Measurements from ENCODE around the gene LYL1. TPM values are rescaled to one million over a fixed set of nuclear protein-coding genes. Genes with fewer than 3 reads are reported as not detected.
A peak's percentile ranks its signal among the peaks of the same experiment; 100 is the strongest.

Gene LYL1
- total RNA-seq, 1 experiment from 2014 or later, result 0.23 TPM

DNA sequence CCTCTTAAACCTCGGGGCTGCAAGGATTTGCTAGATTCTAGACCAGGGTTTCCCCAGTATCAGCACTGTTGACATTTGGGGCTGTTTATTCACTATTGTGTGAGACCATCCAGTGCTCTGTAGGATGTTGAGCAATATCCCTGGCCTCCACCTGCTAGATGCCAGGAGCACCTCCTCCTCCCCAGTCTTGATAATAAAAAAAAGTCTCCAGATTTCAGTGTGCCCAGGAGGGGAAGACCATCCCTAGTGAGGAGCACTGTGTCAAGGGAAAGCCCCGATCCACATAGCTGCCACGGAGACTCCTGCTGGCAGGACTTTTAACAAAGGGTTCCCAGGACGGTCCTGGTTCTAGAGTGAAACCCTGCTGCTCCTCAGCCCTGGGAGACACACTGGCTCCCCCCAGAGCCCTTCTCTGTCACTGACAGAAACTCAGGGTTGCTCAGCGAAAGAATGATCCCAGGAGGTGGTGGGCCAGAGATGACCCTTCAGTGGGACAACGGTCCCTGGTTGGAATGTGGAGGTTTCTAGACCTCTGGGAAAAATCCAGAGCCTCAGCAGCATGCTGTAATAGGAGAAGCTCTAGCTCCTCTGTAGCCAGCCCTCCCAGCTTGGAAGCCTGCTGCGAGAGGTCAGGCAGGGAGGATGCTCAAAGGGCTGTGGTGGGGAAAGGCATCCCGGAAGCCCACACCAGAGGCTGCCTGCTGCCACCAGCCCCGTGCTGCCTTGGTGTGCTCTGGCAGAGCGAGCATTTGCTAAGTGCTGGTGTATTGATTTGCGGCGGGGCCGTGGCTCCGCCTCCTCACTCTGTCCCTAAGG lies 20.3 kb downstream of the LYL1 start:
- POLR2A ChIA-PET, result no interaction called here
- Histone ChIP-seq H3K36me3 (ENCODE audit: control insufficient read depth, insufficient read depth, low read length) (no peaks in the 10 kb centered on the region), H3K4me3 (ENCODE audit: low read depth in 2 of 2, low read length in 2 of 2) (no peak overlapping the region), H3K9me3 (ENCODE audit: control insufficient read depth, insufficient read depth, low read depth, low read length) (no peaks in the 10 kb centered on the region), H3K27ac (ENCODE audit: low read length) (no peak overlapping the region), H3K27me3 (ENCODE audit: control insufficient read depth, insufficient read depth, low read length) (no peaks in the 10 kb centered on the region), H3K4me1 (ENCODE audit: control insufficient read depth, insufficient read depth, low read length) (peaks cover 7% of the 10 kb centered on the region)
- no peak for DNase-seq (ENCODE audit: low read depth, low spot score)
- peak; percentile 77 for ATAC-seq
- intact Hi-C loops (cut with micrococcal nuclease; ENCODE audit: unreplicated experiment) (no loop called here), in situ Hi-C loops (cut with HindIII; ENCODE audit: low pct_unique_long_range_greater_than_20kb, low sequenced_read_pairs) (no loop called here)
- no peak for TF ChIP-seq POLR2AphosphoS5 (IDR thresholded peaks at IDR 0.05; ENCODE audit: low read depth, low read length)
- TF ChIP-seq TCF7L2 (IDR thresholded peaks at IDR 0.05; ENCODE audit: low read depth, low read length), result no peak
- no peak for TF ChIP-seq SIN3A (IDR thresholded peaks at IDR 0.05; ENCODE audit: borderline replicate concordance, insufficient read depth, low read depth, low read length)
- TF ChIP-seq, protein P1, sequence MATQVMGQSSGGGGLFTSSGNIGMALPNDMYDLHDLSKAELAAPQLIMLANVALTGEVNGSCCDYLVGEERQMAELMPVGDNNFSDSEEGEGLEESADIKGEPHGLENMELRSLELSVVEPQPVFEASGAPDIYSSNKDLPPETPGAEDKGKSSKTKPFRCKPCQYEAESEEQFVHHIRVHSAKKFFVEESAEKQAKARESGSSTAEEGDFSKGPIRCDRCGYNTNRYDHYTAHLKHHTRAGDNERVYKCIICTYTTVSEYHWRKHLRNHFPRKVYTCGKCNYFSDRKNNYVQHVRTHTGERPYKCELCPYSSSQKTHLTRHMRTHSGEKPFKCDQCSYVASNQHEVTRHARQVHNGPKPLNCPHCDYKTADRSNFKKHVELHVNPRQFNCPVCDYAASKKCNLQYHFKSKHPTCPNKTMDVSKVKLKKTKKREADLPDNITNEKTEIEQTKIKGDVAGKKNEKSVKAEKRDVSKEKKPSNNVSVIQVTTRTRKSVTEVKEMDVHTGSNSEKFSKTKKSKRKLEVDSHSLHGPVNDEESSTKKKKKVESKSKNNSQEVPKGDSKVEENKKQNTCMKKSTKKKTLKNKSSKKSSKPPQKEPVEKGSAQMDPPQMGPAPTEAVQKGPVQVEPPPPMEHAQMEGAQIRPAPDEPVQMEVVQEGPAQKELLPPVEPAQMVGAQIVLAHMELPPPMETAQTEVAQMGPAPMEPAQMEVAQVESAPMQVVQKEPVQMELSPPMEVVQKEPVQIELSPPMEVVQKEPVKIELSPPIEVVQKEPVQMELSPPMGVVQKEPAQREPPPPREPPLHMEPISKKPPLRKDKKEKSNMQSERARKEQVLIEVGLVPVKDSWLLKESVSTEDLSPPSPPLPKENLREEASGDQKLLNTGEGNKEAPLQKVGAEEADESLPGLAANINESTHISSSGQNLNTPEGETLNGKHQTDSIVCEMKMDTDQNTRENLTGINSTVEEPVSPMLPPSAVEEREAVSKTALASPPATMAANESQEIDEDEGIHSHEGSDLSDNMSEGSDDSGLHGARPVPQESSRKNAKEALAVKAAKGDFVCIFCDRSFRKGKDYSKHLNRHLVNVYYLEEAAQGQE (IDR thresholded peaks at IDR 0.05; ENCODE audit: insufficient read depth in 1 of 2, low read depth in 2 of 2, low read length in 1 of 2), result no peak
- no peak; the same call in 1 of the 2 replicates for TF ChIP-seq CTCF (IDR thresholded peaks at IDR 0.05)
- CTCF ChIA-PET, result no interaction called here
- no TSS peak for BruUV-seq (replicated peaks)

DNA sequence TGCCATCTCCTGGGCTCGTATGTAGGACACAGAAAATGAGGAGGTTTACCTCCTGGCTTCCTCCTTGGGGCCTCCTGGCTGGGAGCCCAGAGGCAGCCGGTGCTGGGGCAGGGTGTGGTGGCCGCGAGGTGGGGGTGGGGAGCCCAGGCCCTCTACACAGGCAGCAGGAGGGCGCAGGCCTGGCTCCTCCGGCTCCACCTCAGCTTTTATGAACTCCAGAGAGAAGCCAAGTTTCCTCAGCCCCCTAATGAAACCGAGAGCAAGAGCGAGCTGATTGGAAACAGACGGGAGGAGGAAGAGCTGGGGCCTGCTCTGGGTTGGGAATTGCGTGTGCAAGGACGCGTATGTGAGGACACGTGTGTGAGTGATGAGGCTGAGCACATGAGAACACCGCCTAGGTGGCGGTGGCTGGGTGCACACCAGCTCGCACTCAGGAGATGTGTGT lies 23.1 kb downstream of the LYL1 start:
- ChIA-PET CTCF (no interaction called here), POLR2A (interaction anchor here (0.6 kb wide), 1 partner anchor 16 kb away, joined by 8 read pairs; no protein-coding TSS in a partner anchor)
- Histone ChIP-seq H3K27ac (ENCODE audit: low read length) (0 out of 2 replicates have a peak overlapping the region, but pooled peaks have one; percentile 23), H3K36me3 (ENCODE audit: control insufficient read depth, insufficient read depth, low read length) (no peaks in the 10 kb centered on the region), H3K9me3 (ENCODE audit: control insufficient read depth, insufficient read depth, low read depth, low read length) (no peaks in the 10 kb centered on the region), H3K4me1 (ENCODE audit: control insufficient read depth, insufficient read depth, low read length) (peaks cover 7% of the 10 kb centered on the region), H3K4me3 (ENCODE audit: low read depth in 2 of 2, low read length in 2 of 2) (no peak overlapping the region), H3K27me3 (ENCODE audit: control insufficient read depth, insufficient read depth, low read length) (no peaks in the 10 kb centered on the region)
- intact Hi-C loops (cut with micrococcal nuclease; ENCODE audit: unreplicated experiment), result no loop called here
- ATAC-seq (no peak), DNase-seq (ENCODE audit: low read depth, low spot score) (no peak)
- TF ChIP-seq CTCF (IDR thresholded peaks at IDR 0.05) (no peak), TCF7L2 (IDR thresholded peaks at IDR 0.05; ENCODE audit: low read depth, low read length) (no peak), POLR2AphosphoS5 (IDR thresholded peaks at IDR 0.05; ENCODE audit: low read depth, low read length) (no peak), SIN3A (IDR thresholded peaks at IDR 0.05; ENCODE audit: borderline replicate concordance, insufficient read depth, low read depth, low read length) (no peak)
- TF ChIP-seq, protein P1 (IDR thresholded peaks at IDR 0.05; ENCODE audit: insufficient read depth in 1 of 2, low read depth in 2 of 2, low read length in 1 of 2), result no peak
- in situ Hi-C loops (cut with HindIII; ENCODE audit: low pct_unique_long_range_greater_than_20kb, low sequenced_read_pairs), result no loop called here
- BruUV-seq (replicated peaks), result no TSS peak
